ENCODE data around the gene GADL1.

GADL1 gene

DNA sequence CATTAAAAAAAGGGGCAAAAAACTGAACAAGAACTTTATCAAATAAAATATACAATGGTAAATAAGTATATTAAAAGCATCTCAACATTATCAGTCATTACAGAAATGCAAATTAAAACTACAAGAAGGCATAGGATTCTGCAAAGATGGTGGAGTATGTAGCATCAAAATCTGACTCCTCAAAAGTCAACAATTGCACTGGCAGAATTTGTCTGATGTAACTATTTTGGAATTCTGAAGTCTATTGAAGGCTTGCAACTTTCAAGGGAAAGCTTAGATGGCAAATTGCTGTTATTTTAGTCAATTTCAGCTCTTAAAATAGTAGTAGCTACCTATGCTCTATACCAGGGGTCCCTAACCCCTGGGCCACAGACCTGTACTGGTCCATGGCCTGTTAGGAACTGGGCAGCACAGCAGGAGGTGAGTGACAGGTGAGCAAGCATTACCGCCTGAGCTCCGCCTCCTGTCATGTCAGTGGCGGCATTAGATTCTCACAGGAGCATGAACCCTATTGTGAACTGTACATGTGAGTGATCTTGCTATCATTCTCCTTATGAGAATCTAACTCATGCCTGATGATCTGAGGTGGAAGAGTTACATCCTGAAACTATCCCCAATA lies 180.5 kb downstream of the GADL1 start:
- no peak for DNase-seq

DNA sequence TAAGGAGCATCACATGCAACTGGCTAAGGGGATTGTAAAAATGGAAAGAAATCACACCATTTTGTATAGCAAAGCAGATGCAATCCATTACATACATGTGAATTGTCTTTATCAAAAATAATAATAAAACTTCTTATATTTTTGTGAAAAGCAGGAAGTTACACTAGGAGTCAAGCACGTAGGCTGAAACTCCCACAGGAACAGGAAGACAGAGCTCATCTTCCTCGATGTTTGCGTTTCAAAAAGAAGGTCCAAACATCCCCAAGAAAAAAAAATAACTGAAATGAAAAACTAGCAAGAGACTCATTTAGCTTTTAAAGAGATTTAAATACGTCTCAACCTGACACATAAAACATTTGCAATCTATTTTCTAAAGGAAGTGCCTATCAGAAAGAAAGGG lies 181.5 kb downstream of the GADL1 start:
- DNase-seq: no peak

DNA sequence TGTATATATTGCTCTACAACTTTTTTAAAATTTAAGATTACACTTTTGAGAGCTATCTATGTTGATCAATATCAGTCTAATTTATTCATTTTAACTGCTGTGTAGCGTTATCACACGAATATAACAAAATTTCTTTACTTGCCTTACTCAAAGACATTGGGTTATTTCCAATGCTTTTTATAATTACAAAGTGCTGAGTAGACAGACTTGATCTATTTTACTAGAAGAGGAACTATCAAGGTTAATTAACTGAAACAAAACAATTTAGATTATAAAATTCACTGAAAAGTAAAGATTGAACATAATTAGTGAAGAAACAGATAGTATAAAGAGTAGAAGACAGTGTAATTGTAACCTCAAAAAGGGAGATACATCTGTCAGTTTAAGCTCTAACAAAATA lies 182.6 kb downstream of the GADL1 start:
- DNase-seq: no peak

DNA sequence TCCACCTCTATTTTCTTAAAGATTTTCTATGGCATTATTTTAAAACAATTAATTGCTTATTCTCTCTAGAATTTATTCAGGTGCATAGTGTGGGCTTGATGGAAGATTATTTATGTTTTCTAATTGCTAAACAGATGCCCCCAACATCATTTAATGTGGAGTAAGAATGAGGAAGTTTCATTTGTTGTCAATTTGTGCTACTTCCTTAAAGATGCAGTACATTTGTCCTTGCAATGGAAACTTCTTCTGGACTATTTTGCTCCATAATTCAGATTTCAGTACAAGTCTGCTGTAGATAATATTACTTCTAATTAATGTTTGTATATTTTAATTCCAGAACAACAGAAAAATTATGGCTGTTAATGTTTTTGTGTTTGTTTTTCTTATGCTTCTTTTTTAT lies 183.3 kb downstream of the GADL1 start:
- no peak for DNase-seq

DNA sequence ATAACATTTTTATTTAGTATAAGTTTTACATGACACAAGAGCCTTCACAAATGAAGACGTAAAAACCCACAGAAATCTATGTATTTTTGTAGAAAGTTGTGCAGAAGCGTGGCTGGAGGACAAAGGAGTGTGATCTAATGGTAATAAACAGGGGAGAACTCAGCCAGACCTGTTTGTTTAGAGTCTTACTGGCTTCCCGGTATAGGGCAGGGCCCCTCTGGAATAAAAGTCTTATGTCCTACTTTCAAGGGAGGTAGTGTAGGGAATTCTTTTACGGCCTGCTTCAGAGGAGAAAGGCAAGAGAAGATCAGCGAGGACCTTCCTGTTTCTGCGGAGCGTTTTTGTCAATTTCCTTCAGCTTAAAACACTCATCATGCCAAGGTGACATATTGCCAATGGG lies 184.4 kb downstream of the GADL1 start:
- DNase-seq: no peak

DNA sequence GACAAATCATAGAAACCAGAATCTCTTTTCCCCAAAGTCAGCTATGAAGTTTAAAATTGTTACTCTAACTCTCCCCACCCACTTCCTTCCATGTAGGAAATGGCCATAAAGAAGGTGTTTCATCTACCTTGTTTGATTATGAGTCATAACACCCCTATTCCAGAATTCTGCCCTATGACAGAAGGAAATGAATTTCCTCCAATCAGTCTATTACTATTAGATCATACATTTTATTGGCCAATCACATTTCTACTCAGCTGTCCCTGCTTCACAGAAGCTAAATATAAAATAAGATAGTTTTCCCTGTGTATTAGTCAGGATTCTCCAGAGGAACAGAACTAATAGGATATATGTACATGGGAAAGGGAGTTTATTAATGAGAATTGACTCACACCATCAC lies 186.0 kb downstream of the GADL1 start:
- DNase-seq: no peak

DNA sequence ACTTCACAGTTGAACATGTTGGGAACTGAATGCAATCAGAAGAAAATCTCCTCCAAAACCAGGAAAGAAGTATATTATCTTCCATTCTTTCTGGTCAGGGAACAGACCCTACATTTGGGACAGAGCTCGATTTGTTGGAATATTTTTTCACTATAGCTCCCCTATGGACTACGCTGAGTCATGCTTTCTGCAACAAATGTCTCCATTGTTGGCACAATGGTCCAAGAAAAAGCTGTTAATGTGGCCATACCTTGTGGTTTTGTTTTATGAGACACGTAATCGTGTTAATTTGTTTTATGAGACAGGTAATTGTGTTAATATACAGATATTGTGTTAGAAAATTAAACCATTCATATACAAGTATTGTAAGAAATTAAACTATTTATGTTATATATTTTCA lies 186.6 kb downstream of the GADL1 start:
- DNase-seq: no peak

DNA sequence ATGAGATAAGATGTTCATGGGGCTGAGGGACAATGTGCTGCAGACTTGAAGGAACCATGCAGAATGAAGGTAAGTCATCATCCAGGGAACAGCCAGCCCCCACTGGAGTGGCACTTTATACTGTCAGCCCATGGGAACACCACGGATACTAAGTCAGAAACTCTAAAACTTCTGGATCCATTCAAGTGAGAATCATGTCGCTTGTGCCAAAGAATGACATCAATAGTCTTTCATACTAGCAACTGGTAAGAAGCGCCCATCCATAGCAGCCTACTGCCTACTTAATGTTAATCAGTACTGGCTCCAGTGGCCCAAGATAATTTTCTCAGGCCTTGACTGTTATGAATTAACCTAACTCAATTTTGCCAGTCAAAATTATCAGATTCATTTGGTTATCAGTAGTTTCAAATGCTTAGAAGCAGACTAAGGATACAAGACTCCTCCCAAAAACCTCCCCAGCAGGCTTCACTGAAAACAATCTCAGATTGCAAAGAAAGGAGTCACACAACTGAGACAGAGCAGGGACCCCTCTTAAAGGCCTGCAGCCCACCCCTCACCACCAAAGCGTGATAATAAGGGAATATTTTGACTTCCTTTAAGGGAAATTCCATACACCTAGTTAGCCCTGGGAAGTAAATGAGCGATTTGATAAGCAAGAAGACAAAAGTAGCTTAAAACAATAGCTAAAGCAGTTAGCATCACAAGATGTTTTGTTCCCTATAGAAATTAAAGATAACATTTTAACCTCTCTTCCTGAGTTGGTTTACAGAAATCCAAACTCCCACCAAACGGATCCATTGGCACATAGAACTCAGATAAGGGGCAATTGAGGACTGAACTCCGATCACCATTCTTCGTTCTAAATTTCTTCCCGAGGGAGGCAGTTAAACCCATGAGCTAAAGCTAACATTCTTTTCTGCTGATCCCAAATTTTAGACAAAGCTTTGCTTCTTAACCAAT lies 189.2 kb downstream of the GADL1 start:
- no peak for DNase-seq

DNA sequence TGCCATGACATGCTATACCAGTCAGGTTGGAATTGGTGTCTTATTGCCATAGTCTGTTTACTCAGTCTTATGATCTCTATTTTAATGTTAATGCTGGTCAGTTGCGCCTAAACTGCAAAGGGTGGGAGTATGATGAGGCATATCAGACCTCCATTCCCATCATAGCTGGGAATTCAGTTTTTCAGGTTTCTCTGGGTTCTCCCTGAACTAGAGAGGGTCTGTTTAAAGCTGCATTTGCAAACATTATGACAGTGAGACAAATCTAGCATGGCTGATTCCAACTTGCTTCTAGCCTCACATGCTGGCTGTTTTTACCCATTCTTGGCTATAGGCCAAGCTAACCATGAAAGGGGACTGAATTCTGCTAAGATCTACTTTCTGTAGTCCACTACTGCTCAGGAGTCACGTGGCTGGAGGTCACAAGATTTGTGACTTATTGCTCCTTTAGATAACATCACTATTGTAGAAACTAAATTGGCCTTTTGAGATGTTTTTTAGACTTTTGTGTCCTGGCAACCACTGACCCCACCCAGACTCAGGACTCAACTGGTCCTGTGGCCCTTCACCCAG lies 191.5 kb downstream of the GADL1 start:
- no peak for DNase-seq

DNA sequence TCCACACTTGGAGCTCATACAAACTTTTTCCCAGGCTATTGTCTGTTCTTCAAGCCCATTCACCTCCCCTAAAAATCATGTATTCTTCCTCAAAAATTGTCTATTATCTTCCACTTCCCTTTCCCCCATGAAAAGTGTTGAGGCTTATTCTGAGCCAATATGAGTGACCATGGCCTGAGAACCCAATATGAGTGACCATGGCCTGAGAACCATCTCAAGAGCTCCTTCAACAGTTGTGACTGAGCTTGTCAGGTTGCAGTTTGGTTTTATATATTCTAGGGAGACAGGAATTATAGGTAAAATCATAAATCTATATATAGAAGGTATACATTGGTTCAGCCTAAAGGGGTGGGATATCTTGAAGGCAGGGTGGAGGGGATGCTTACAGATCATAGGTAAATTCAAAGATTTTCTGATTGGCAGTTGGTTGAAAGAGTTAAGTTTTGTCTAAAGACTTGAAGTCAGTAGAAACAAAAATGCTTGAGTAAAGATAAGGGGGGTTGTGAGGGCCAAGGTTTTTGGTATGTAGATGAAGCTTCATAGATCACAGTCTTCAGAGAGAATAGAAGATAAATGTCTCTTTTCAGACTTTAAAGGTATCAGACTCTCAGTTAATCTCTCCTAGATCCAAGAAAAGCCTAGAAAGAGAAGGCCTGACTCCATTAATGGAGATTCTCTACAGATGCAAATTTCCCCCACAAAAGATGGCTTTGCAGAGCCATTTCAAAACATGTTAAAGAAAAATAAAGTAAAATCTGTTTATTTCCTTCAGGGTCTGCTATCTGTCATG lies 192.2 kb downstream of the GADL1 start:
- no peak for DNase-seq

DNA sequence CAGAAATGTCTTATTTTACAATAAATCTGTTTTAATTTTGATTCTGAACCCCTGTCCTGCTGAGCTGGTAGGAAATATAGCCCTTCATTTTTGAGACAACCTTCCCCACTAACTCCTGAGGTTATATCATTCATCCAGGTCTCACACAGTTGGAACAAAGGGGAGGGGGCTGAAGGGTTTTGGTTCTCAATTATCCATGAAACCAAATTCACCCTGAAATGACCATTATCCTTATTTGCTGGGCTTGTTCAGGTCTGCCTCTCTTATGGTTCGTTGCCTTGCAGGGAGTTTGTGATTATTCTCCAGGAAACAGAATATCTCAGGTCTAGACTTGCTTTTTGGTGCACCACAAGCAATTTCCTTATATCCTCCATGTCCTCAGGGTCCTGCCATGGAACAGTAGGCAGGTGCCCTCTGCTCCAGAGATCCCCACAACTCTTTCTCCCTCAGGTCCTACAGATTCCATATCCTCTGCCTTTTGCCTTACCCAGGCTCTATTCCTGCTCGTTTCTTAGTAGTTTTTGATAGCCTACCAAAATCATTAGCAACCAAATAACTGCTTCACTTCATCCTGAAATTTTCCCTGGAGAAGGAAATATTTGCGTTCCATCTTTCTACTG lies 193.6 kb downstream of the GADL1 start:
- no peak for DNase-seq

DNA sequence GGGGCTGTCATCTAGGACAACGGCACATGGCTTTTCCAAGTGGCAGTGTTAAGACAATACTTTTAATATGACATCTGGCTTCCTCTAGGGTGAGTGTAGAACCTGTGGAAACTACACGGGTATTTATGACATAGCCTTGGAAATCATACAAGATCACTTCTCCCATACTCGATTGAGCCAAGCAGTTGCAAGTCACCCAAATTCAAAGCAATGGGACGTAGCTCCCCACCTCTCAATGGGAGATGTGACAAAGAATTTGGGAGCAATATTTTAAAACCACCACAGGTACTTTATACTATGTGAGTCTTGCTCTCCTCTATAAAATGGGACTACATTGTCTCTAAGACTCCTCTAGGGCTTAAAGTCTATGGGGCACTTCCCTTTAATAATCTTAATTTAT lies 194.5 kb downstream of the GADL1 start:
- DNase-seq: no peak

DNA sequence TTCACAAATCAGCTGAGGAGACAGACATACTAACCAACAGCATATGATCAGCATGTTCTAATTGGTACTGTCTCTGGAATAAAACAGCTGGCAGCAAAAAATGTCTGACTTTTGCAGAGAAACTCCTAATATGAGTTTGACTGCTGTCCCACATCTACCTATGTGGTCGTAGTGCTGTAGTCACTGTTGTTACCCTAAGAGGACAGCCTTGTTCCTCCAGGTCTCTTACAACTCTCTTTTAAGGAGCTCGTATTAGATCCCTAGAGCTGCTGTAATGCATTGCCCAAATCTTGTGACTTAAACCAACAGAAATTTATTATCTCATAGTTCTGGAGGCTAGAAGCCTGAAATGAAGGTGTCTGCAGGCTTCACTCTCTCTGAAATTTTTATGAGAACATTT lies 195.9 kb downstream of the GADL1 start:
- no peak for DNase-seq

DNA sequence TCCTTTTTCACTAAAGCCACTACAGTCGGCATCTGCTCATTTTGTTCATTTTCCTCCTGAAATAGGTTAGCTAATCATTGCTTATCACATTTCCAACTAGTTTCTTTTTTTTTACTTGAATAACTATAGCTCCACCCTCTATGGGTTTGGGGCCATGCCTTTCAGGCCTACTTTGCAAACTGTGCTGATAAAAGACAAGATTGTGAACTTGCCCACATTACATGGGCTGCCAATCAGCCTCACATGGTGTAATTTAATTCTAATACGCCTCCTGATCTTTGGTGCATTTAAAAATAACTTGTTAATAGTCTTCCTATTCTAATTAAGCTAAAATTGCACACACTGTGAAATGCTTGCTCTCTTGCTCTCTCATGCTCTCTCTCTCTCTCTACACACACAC lies 197.6 kb downstream of the GADL1 start:
- DNase-seq: no peak

DNA sequence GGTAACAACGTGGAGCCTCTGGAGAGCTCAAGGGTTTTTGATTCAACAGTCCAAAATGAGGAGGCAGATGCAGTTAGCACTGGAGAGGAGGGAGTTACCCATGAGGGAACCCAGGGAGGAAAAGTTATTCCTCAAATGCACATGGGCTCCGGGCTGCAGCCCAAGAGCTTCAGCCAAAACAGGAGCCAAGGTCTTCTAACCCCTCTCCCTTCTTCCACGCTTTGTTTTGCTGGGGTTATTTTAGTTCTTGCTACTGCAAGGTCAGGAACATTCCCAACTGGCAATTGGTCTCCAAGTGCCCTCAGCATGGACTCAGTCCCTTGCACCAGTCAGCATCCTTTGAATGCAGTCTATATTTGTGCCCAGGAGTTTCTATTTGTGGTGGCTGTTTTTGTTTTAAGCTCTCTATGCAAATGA lies 198.1 kb downstream of the GADL1 start:
- DNase-seq: no peak

DNA sequence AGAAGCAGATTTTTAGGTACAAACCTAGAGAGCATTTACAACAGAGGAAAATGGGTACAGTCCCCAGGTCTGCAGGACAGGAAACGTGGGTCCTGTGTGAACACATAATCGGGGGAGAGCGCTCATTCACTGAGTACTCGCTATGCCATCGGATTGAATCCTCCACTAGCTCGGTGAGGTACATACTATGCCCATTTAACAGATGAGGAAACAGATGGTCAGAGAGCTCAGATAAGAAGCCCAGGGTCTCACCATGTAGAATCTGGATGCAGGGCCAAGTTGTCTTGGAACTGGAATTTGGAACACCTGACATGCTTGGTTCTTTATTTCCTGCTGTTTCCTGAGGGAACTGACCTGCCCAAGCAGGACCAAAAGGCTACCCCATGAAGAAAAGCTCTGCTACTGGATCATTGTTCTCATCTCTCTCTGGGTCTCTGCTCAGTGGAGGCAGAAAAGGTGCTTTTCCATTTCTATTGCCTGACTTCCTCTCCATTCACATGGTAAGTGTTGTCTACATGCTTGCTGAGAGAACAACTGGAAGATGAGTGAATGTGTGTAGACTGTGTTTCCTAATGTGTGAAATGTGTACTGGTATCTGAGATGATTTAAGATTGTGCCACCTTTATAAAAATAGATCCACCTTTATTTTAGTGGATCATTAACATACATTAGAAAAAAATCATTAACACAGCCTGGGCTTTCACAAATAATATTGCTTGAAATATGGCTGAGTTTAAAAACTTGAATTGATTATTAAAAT lies 199.0 kb downstream of the GADL1 start:
- DNase-seq: no peak

DNA sequence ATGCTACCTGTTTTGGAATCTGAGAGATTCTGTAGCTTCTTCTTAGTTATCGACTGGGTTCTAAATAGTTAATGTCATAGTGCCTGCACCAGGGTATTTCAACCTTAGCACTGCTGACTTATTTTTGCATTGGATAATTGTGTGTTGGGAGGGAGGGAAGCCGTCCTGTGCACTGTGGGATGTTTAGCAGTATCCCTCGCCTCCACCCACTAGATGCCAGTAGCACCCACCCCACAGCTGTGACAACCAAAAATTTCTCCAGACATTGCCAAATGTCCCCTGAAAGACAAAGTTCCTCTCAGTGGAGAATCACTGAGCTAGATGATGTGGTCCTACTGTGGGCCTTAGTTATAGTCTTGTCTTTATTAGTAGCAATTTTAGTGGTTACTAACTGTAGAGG lies 199.8 kb downstream of the GADL1 start:
- DNase-seq: no peak

DNA sequence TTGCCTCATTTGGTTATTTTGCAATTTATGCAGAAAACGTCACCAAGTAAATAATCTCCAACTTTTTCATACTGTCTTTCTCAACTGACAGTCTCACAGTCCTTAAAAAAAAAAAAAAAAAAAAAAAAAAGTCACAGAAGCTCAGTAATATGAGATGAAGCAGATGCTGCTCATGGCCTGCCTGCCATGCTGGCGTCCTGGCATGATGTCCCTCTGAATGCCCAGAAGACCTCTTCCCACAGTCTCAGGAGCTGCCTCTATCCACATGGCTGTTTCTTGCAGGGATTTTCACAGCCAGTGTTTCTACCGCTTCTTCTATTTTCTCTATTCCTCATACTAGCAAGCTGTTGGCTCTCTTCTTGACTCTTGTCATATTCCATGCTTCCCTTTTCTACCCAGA lies 200.3 kb downstream of the GADL1 start:
- no peak for DNase-seq

DNA sequence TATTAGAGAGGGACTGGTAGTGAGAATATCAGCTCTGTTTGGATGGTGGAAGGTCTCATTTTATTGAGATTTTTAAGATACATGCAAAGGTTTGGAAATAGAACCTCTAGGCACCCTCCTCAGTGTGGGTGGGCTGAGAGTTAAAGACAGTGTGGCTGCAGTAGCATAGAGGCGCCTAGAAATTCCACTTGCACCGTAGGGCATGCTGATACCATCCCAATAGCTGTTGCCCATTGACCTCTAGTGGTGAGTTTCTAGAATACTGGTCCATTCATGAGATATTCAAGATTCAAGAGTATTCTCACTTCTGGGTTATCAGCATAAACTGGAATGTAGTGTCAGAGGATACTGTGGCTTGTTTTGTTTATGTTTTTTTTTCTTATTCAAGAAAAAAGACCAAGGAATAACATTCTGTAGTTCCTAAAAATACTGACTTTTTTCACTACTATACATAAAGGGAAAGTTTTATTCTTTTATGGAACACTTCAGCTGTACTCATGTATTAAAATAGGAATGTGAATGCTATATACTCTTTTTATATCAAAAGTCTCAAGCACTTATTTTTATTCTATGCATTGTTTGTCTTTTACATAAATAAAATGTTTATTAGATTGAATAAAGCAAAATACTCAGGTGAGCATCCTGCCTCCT lies 200.9 kb downstream of the GADL1 start:
- no peak for DNase-seq

DNA sequence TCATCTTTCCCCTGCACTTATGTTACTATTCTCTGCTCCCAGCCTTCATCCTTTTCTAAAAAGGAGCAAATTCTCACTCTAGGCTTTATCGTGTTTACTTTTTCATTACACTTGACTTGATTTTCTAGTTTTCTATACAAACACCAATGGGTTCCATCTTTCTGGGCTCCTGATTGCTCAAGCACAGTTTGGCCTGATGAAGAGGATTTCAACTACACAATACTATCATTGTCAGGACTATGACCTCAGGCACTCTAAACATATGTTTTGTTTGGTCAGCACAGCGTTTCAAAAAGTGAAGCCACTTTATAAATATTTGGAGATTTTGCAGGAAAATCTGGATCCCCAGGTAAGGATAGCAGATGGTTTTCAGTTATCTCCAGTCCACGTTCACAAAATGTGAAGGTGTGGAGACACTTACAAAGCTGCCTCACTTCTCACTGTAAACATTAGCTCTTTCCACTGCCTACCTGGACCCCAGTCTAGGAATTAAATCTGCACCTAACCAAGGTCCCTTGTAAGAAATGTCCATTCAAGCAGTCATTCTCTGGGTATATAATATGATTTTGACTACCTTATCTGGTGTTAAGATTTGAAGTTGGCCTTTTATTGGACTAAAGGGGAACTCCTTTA lies 201.8 kb downstream of the GADL1 start:
- DNase-seq: no peak

DNA sequence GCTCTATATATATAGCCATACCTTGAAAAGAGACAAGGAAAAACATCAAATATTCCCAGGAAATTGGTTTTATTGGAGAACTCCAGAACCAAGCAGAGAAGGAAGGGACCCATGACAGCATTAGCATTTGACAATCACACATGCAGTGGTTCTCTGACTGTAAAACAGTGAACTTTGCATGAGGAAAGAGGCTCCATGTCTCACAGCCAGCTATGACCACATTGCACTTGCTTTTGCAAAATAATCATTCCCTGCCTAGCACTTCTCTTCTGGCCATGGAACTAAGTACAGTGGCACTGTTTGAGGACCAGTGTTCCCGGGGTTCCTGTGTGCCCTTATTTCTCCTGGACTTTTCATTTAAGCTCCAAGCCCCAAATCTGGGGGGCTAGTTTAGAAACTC lies 202.5 kb downstream of the GADL1 start:
- no peak for DNase-seq
